T-helper 17 cell (primary cell): ENCODE results near the gene SPCS2. TPM values are rescaled to one million over a fixed set of nuclear protein-coding genes. Genes with fewer than 3 reads are reported as not detected.
A peak's percentile ranks its signal among the peaks of the same experiment; 100 is the strongest.

Source experiments
- ATAC-seq: fragments of 150-1000 bp; cut with Tn5 transposase; 2 replicates; pipeline ENCODE4 v1.10.0; 2021; ENCODE audit warnings: mild to moderate bottlenecking, moderate library complexity
- DNase-seq, 3 donors: peaks; one replicate each; pipeline versions ENCODE4 v3.0.0 to v3.0.0-alpha.2; 2020 to 2021
- H3K9me3 ChIP-seq: one replicate; pipeline ENCODE4 v1.7.0; 2013; ENCODE audit warnings: low read length, mild to moderate bottlenecking; ENCODE audit not compliant: control insufficient read depth, poor library complexity, severe bottlenecking
- H3K27ac Mint-ChIP-seq: one replicate; pipeline ENCODE4 v1.8.0; 2022; ENCODE audit warnings: mild to moderate bottlenecking, moderate library complexity, mixed read lengths
- H3K27me3 Mint-ChIP-seq: one replicate; pipeline ENCODE4 v1.8.0; 2022; ENCODE audit warnings: mixed read lengths
- H3K36me3 Mint-ChIP-seq: one replicate; pipeline ENCODE4 v1.8.0; 2022; ENCODE audit warnings: low read depth, mixed read lengths
- H3K4me1 Mint-ChIP-seq: one replicate; pipeline ENCODE4 v1.8.0; 2022; ENCODE audit warnings: mild to moderate bottlenecking, mixed read lengths
- H3K4me3 Mint-ChIP-seq: one replicate; pipeline ENCODE4 v1.8.0; 2022; ENCODE audit warnings: mild to moderate bottlenecking, moderate library complexity, mixed read lengths
- total RNA-seq, 4 donors: library from RNA in 2 of 4; stranded (reverse) in 2 of 4; gene quantifications; one replicate each; pipeline ENCODE4 v1.2.3 and lab custom pipeline; 2022 to 2026

The SPCS2 gene
- total RNA-seq, 2 donors from 2014 or later: 63.7 to 87.0 TPM

DNA sequence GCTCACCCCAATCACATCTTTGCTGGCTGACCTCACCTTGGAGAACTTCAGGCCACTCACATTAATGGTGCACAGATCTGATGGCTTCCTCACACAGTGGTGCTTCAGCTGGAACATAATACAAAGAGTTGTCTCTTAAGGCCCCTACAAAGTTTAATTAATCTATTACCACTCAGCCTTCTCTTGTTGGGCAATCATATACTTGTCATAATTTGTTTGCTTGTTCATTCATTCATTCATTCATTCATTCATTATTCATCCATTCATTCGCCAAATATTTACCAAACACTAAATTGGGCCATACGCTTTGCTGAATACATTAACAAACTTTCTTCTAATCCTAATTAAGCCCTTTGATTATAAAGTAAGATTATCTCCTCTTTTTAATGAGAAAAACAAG is 15.3 kb upstream of the SPCS2 start:
- ATAC-seq: no peak
- no peaks in the 10 kb centered on the region for H3K9me3 ChIP-seq
- Mint-ChIP-seq H3K4me1 (no peaks in the 10 kb centered on the region), H3K36me3 (peaks cover 6% of the 10 kb centered on the region), H3K27ac (peak overlapping the region; percentile 49), H3K4me3 (no peak overlapping the region), H3K27me3 (no peaks in the 10 kb centered on the region)
- DNase-seq: no peak

DNA sequence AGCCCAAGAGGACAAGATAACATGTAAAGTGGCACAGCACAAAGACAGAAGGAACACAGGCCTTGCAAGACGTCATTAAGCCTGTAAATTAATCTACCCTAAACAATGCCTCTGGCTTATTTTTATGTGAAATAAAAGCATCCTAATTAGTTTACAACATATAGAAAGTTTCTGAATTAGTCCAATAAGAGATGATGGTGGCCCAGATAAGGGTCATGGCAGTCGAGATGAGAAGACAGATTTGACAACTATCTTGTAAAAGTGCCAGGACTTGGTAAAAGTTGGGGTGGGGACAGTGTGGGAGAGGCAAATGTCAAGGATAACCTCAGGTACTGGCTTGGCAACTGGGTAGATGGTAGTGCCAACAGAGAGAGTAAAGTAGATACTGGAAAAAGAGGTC is 13.8 kb upstream of the SPCS2 start:
- DNase-seq (no peak), ATAC-seq (no peak)
- Mint-ChIP-seq H3K4me3 (no peak overlapping the region), H3K27me3 (no peaks in the 10 kb centered on the region), H3K4me1 (no peaks in the 10 kb centered on the region), H3K36me3 (peaks cover 11% of the 10 kb centered on the region), H3K27ac (no peak overlapping the region)
- no peaks in the 10 kb centered on the region for H3K9me3 ChIP-seq

DNA sequence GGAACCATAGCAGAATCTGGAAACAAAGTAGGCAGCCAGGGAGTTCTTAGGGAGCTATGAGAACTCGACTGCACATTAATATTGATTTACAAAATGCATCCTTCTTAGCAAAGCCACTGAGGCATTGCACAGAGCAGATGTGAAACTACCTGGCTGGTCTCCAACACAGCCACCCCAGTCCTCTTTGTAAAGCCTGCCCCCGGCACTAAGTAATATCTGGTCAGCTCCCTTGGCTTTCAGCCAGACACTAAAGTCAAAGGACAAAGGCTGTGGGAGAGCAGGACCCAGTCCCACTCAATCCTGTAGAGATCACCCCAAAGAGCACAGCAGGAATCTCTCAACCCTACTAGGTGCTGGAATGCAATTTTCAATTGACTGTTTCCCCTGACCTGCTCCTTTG is 13.0 kb upstream of the SPCS2 start:
- no peak overlapping the region for H3K4me3 Mint-ChIP-seq
- no peaks in the 10 kb centered on the region for H3K4me1 Mint-ChIP-seq
- no peaks in the 10 kb centered on the region for H3K9me3 ChIP-seq
- peaks cover 15% of the 10 kb centered on the region for H3K36me3 Mint-ChIP-seq
- DNase-seq (no peak), ATAC-seq (no peak)
- no peaks in the 10 kb centered on the region for H3K27me3 Mint-ChIP-seq
- no peak overlapping the region for H3K27ac Mint-ChIP-seq

DNA sequence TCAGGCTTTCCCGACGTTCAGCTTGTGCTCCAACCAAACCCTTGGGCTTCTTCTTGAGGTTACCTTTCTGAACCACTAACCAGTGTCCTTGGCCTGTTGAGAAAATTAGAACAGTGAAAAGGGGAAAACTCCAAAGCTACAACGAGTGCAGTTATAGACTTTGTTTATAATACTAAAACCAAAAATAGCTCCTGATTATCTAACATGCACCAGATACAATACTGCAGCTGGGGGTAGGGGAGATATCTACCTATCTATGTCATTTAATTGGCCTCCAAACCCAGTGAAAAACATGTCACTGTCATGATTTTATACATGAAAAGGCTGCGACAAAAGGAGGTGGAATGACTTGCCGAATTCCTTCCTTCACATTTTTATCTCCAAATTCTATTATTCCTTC is 12.1 kb upstream of the SPCS2 start:
- DNase-seq (no peak), ATAC-seq (no peak)
- Mint-ChIP-seq H3K36me3 (peaks cover 22% of the 10 kb centered on the region), H3K4me1 (peaks cover 6% of the 10 kb centered on the region), H3K4me3 (no peak overlapping the region), H3K27me3 (no peaks in the 10 kb centered on the region), H3K27ac (no peak overlapping the region)
- no peaks in the 10 kb centered on the region for H3K9me3 ChIP-seq

DNA sequence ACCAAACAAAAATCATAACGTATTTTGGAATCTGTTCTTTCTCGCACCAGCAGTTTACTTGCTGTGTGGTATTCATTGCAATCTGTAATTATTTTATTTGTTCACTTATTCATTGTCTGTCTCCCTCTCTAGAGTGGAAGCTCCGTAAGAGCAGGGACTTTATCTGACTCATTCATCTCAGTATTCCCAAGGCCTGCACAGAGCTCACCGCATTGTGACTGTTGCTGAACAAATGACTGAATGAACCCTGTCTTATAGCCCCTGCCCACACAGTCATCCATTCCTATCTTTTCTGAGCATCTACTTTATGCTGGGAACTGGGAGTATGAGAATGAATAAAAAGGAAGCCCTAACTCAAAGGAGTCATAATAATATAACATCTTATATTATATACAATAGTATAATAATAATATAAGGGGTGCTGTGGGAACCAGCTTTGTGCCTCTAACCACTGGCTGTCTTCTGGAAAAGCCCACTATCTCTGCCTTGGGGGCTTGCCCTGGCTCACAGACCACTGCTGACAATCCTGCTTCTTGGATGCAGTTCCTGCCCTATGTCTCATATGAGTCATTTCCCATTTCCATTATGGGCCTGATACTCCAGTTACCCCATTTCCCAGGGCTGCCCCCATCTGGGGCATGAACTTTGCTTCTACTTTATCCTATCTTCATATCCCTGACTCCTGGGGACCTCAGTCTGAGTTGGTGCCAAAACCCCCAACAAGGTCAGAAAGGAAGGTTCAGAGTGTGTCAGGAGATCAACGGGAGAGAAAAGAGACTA is 11.2 kb upstream of the SPCS2 start:
- Mint-ChIP-seq H3K36me3 (peaks cover 25% of the 10 kb centered on the region), H3K4me3 (no peak overlapping the region), H3K27me3 (no peaks in the 10 kb centered on the region), H3K27ac (peak overlapping the region; percentile 41), H3K4me1 (peaks cover 8% of the 10 kb centered on the region)
- no peak for DNase-seq
- H3K9me3 ChIP-seq: no peaks in the 10 kb centered on the region
- no peak for ATAC-seq

DNA sequence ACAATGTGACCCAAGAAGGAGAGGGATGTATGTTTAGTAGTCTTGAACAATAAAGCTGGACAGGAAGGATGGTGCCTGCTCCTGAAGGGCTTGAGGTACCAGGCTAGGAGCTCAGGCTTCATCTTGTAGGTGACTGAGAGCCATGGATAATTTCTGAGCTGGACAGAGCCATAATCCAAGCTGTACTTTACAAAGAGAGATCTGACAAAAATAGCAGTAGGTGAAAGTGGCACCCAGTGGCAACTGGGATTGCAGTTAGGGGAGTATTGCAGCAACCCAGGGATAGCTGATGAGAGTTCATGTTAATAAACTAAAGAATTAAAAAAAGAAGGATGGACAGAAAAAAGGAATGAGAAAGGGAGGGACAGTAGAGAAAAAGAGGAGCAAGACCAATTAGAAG is 7.6 kb upstream of the SPCS2 start:
- H3K27me3 Mint-ChIP-seq: no peaks in the 10 kb centered on the region
- no peak for ATAC-seq
- no peak overlapping the region for H3K27ac Mint-ChIP-seq
- peaks cover 21% of the 10 kb centered on the region for H3K36me3 Mint-ChIP-seq
- no peak overlapping the region for H3K4me3 Mint-ChIP-seq
- H3K9me3 ChIP-seq: no peaks in the 10 kb centered on the region
- DNase-seq: no peak
- H3K4me1 Mint-ChIP-seq: peaks cover 13% of the 10 kb centered on the region

DNA sequence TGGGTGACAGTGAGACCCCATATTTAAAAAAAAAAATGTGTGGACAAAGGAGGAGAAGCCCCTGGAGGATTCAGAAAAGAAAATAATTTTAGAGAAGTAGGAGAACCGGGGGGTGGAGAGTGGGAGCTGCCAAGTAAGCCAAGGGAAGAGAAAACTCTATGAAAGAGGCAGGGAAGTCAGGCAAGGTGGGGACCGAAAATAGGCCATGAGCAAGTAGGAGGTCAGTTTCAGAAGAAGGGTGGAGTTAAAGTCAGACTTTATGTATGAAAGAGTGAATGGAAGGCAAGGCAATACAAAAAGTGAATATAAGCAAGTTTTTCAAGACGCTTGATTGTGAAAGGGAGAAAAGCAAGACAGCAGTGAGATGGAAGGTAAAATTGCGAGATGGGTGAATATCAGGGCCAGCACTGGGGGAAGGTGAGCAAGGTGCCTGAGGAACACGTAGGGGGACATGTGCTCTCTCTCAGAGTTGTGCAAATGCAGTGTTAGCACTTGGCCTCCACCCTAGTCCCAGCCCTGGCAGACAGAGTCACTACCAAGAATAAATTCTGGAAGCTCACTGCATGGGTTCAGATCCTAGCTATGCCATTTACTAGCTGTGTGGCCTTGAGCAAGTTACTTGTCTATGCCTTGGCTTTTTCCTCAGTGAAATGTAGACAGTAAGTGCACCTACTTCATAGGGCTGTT is 6.8 kb upstream of the SPCS2 start:
- no peak for ATAC-seq
- DNase-seq: no peak
- H3K9me3 ChIP-seq: no peaks in the 10 kb centered on the region
- Mint-ChIP-seq H3K27ac (peak overlapping the region; percentile 39), H3K4me1 (peaks cover 16% of the 10 kb centered on the region), H3K4me3 (no peak overlapping the region), H3K36me3 (peaks cover 21% of the 10 kb centered on the region), H3K27me3 (no peaks in the 10 kb centered on the region)

DNA sequence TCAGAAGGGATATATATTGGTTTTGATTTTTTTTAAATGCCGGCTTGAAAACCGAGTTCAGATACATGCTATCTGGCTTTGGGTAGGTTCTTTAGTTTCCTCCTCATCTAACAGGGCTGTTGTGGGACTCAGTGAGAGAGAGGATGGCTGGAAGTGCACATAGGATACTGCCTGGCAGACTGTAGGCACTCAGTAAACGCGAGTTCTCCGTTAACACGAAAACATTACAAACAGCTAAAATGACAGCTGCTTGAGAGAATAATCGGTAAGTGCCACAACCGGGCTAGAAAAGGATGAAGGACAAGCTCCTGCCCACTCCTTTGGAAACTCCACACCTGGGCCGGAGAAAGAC is 544 bp upstream of the SPCS2 start:
- Mint-ChIP-seq H3K4me1 (peaks cover 45% of the 10 kb centered on the region), H3K27me3 (no peaks in the 10 kb centered on the region), H3K4me3 (peak overlapping the region; percentile 99), H3K27ac (peak overlapping the region; percentile 99), H3K36me3 (peaks cover 10% of the 10 kb centered on the region)
- no peaks in the 10 kb centered on the region for H3K9me3 ChIP-seq
- DNase-seq (no peak), ATAC-seq (peak; percentile 9)

DNA sequence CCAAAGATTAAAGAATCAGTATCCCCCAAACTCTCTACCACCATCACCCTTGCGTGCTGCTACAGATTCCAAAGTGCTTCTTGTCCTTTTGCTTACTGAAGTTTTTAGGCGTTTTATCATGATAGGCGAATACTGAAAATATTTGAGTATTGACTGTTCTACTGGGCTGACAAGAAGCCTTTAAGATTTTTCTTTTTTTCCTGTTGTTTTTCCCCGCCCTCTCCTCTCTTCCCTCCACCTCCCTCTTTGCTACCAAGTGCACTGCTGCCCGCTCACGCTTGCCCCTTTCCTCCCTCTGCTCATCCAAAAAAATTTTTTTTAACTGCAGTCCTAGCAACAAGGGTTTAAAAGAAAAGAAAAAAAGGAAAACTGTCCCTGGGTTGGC is 679 bp downstream of the SPCS2 start:
- ATAC-seq (no peak), DNase-seq (no peak)
- H3K9me3 ChIP-seq: no peaks in the 10 kb centered on the region
- peak overlapping the region; percentile 99 for H3K27ac Mint-ChIP-seq
- peaks cover 12% of the 10 kb centered on the region for H3K36me3 Mint-ChIP-seq
- peak overlapping the region; percentile 99 for H3K4me3 Mint-ChIP-seq
- H3K4me1 Mint-ChIP-seq: peaks cover 52% of the 10 kb centered on the region
- no peaks in the 10 kb centered on the region for H3K27me3 Mint-ChIP-seq

DNA sequence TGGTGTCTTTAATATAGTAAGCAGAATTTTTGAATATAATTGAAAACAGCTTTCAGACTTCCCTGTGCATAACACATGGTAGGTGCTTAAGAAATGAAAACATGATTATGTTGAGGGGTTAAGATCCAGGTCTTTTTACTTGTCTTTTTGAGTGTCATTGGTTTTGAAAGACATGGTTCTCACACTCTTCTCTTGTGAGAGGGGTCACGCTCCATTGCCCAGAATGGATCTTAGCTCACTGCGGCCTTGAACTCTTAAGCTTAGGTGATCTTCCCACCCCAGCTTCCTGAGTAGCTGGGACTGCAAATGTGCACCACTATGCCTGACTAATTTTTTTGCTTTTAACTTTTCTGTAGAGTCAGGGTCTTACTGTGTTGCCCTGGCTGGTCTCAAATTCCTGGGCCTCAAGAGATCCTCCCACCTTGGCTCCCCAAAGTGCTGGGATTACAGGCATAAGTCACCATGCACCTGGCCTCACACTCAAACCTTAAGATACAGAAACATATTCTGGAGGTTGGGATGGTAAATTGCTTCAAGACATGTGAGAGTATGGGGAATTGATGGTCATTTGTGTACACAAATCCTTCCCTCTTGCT is 1.4 kb downstream of the SPCS2 start:
- H3K36me3 Mint-ChIP-seq: peaks cover 10% of the 10 kb centered on the region
- H3K27me3 Mint-ChIP-seq: no peaks in the 10 kb centered on the region
- H3K4me3 Mint-ChIP-seq: peak overlapping the region; percentile 99
- peak overlapping the region; percentile 99 for H3K27ac Mint-ChIP-seq
- no peaks in the 10 kb centered on the region for H3K9me3 ChIP-seq
- peaks cover 54% of the 10 kb centered on the region for H3K4me1 Mint-ChIP-seq
- ATAC-seq (no peak), DNase-seq (no peak)

DNA sequence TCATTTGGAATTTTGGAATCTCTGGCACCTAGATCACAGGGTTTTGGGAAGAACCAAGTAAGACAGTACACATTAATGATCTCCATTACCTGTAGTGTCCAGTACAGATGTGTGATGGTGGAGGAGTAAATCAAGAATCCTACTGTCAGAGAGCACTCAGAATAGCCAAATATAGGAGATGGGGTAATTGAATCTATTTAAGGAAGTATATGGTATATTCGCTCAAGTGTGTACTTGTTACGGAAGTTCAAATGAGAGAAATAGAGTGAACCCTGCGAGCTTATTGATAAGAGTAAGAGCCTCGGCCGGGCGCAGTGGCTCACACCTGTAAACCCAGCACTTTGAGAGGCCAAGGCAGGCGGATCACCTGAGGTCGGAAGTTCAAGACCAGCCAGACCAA is 2.2 kb downstream of the SPCS2 start:
- no peak for ATAC-seq

DNA sequence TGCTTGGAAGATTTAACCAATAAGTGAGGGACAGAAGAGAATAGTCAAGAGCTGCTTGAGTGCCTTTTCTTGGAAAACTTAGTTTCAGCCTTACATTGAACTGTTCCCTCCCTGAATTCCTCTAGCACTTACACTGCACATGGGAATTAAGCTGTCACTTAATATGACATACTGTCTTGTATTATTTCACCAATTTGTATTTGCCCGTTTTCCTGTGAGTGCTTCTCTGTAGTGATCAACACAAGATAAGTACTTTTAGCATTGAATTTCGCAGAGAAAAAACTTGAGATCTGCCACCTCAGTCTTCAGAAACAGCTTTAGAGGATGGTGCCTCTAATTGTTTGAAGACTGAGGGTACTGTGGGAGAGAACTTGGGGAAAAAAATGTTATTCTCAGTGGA is 3.7 kb downstream of the SPCS2 start:
- H3K27me3 Mint-ChIP-seq: no peaks in the 10 kb centered on the region
- H3K9me3 ChIP-seq: no peaks in the 10 kb centered on the region
- no peak for DNase-seq
- peak overlapping the region; percentile 76 for H3K27ac Mint-ChIP-seq
- peaks cover 16% of the 10 kb centered on the region for H3K36me3 Mint-ChIP-seq
- H3K4me1 Mint-ChIP-seq: peaks cover 71% of the 10 kb centered on the region
- ATAC-seq: no peak
- no peak overlapping the region for H3K4me3 Mint-ChIP-seq

More for the DNA sequence above, 2.2 kb downstream of the SPCS2 start:
- H3K9me3 ChIP-seq: no peaks in the 10 kb centered on the region
- Mint-ChIP-seq H3K4me3 (peak overlapping the region; percentile 99), H3K27me3 (no peaks in the 10 kb centered on the region), H3K4me1 (peaks cover 59% of the 10 kb centered on the region), H3K27ac (peak overlapping the region; percentile 99), H3K36me3 (peaks cover 12% of the 10 kb centered on the region)
- no peak for DNase-seq

DNA sequence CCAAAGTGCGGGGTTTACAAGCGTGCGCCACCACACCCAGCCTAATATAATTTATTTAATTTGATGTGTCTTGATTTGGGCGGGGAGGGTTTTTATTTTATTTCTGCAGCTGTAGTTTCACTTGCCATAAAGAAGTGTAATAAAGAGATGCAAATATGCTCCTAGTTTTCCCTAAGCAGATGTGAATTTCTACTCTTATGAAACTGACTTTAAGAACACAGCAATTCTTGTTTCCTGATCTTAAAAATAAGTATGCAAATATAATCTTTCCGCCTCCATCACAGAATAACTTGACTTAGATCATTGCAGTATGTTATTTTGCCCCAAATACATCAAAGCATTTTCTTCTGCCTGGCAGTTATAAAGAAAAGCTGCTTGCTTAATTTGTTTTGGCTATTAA is 4.4 kb downstream of the SPCS2 start:
- DNase-seq: no peak
- Mint-ChIP-seq H3K27me3 (no peaks in the 10 kb centered on the region), H3K4me1 (peaks cover 75% of the 10 kb centered on the region), H3K27ac (peak overlapping the region; percentile 76), H3K36me3 (peaks cover 16% of the 10 kb centered on the region), H3K4me3 (peak overlapping the region; percentile 43)
- ATAC-seq: no peak
- no peaks in the 10 kb centered on the region for H3K9me3 ChIP-seq
